Activated CD4-positive, alpha-beta T cell treated with anti-CD3 and anti-CD28 coated beads, Interleukin-2, amount 50 U/mL, for 4 hours (primary cell): ENCODE measurements around the gene MMP1.
"Not testable (repeated sequence)": the region's sequence is repeated elsewhere in the genome, so short reads cannot be mapped to it uniquely, and the experiment has no call there.

Source experiments
- DNase-seq, 2 experiments: peaks; one replicate each; pipeline ENCODE4 v3.0.0-alpha.2; 2020

MMP1 gene

DNA sequence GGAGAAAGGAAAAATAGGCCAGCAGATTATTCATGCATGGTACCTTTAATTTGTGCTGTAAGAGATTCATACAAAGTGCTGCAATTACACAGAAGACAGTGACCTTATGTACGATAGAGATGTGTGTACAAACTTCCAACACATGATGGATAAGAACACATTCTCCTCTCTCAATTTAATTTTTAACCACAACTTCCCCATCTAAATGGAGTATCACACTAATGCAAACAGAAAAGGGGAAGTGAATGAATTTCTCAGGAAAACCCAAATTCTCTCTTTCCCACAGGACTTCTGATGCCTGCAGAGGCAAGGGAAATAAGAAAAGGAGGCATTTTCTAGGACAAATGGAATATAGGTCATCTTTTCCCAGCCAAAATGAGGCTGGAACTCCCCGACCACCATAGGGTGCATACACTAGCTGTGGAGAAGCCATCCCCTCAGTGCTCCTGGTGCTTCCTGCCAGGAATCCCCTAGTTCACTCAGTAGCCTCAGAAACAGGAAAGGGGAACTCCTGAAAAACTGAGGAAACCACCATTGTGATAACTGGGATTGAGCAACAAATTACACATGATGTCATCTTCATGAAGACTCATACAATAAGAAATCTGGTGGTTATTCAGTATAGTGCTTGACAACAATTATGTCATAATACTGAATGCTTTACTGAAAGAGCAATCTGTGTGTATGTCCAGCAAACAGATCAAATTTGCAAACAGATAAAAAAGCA, 40.0 kb downstream of the MMP1 start:
- DNase-seq: no peak

DNA sequence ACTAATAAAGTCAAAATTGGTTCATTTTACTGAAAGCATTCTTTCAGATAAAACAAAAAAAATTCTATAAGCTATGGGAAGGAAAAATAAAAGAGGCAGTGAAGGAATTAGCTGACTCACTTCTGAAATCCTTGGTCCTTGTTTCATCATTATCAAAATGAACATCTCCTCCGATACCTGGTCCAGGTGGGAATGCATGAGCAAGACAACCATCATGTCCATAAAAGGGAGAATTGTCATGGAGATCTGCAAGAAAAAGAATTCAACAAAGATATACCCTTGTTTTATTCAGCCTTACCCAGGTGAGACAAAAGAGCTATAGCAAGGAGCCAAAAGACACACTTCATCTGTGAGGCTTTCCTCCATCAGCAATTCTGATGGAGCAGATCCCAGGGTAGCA, 44.7 kb downstream of the MMP1 start:
- DNase-seq: no peak

DNA sequence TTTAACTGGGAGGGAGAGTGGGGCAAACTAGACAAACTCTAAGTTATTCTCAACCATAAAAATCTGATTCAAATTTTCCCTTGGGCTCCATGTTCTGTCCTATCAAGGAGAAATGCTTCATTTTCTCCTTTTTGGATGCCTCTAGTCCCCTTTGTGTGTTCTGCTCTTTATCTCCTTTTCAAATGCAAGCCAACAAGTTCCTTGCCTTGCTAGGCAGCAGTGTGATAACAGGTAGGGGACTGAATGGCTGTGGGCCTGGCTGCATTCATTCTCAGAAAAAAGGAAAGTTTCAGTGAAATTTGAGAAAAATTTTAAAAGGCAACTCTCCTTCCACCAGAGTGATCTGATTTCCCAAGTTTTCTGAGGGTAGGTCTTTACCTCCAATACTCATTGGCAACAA, 46.3 kb downstream of the MMP1 start:
- no peak for DNase-seq

DNA sequence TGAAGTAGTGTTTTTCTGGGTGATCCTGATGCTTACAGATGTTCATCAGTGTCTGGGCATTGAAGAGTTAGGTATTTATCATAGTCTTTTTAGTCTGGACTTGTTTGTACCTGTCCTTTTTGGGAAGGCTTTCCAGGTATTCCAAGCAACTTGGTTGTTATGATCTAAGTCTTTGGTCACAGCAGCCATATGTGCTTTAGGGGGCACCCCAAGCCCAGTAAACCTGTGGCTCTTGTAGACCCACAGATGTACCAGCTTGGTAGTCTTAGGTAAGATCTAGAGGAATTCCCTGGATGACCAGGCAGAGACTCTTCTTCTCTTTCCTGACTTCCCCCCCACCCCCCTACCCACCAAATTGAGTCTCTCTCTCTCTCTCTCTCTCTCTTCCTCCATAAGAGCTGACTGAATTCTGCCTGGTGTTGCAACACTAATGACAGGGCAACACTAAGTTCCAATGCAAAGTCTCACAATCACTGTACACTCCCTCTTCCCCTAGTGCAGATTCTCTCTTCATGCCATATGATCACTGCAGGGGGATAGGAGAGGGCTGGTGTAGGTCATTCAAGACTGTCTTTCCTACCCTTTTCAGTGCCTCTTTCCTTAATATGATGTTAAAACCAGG, 48.7 kb downstream of the MMP1 start:
- DNase-seq: no peak

DNA sequence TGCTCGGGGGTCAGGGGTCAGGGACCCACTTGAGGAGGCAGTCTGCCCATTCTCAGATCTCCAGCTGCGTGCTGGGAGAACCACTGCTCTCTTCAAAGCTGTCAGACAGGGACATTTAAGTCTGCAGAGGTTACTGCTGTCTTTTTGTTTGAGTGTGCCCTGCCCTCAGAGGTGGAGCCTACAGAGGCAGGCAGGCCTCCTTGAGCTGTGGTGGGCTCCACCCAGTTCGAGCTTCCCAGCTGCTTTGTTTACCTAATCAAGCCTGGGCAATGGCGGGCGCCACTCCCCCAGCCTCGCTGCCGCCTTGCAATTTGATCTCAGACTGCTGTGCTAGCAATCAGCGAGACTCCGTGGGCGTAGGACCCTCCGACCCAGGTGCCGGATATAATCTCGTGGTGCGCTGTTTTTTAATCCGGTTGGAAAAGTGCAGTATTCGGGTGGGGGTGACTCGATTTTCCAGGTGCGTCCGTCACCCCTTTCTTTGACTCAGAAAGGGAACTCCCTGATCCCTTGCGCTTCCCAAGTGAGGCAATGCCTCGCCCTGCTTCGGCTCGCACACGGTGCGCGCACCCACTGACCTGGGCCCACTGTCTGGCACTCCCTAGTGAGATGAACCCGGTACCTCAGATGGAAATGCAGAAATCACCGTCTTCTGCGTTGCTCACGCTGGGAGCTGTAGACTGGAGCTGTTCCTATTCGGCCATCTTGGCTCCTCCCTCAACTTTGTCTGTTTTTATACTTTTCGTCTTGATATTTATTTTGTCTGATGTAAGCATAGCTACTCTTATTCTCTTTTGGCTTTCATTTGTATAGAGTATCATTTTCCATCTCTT, 51.0 kb downstream of the MMP1 start:
- not testable (repeated sequence) for DNase-seq
